Stimulated activated CD8-positive, alpha-beta memory T cell treated with anti-CD3 and anti-CD28 coated beads, Interleukin-12 subunit alpha, Interleukin-12 subunit beta, amount 100 ng/mL, for 24 hours (primary cell): ENCODE results near the gene LCE3B.
"Not testable (repeated sequence)": the region's sequence is repeated elsewhere in the genome, so short reads cannot be mapped to it uniquely, and the experiment has no call there.

Experiments used
- DNase-seq: peaks from one replicate; pipeline ENCODE4 v3.0.0-alpha.2; 2020; ENCODE audit errors: extremely low read depth

The LCE3B gene, protein sequence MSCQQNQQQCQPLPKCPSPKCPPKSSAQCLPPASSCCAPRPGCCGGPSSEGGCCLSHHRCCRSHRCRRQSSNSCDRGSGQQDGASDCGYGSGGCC

DNA sequence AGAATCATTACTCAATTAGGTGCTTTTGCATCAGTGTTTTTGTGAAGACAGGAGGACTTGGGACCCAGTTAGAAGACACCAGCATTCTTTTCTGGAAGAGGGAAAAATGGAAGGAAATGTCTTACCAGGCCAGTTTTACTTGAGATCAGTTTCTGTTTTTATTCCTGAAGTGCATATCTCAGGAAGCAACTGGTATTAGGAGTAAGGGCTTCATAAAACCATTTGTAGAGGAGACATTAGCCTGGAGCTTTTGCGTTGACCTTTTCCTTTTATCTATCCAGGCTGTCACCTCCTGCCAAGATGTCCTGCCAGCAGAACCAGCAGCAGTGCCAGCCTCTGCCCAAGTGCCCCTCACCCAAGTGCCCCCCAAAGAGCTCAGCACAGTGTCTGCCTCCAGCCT, at the start of gene LCE3B:
Gene LCE3B (plus strand): TSS at position 301 of the 400 bp plus-strand sequence. CDS start 0 bp downstream, at position 301.
- DNase-seq, result no peak

DNA sequence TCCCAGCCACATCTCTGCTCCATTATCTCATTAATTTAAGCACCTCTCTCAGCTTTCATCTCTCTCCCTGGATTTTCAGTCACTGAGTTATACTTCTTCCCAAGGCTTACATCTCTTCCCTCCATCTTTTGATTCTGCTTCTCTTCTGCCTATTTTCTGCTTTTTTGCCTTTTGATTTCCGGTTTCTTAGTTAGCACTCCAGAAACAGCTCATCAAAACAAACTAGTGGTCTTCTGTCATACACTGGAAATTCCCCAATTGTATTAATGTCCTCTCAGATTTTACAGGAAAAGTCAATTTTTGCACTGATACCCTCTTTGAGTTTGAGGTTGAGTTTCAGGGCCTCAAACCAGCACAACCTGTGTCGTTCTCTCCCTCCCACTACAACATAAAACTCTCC, 48.5 kb upstream of the LCE3B start:
- DNase-seq, result no peak

DNA sequence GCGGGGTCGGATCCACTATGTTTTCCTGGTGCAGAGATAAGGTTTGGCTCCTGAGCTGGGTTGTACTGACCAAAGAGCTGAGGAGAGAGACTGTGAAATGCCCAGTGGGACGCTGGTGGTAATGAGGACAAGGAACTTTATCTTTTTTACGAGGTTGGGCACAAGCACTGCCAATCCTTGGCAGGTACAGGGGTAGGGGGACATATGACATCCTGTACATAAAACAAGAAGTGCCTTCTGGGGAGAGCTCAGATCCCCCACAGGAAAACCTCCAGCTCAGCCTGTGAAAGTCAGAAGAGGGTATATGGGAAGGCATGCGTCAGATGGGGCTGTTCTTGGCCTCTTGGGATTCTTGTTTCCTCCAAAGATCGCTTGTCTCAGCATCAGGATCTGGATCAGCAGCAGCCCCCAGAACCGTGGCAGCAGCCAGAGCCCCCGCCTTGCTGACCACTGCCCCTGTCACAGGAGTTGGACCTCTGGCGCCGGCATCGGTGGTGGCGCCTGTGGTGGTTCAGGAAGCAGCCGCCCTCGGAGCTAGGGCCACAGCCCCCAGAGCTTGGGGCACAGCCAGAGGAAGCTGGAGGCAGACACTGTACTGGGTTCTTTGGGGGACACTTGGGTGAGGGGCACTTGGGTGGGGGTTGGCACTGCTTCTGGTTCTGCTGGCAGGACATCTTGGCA, 47.9 kb upstream of the LCE3B start:
- no peak for DNase-seq

DNA sequence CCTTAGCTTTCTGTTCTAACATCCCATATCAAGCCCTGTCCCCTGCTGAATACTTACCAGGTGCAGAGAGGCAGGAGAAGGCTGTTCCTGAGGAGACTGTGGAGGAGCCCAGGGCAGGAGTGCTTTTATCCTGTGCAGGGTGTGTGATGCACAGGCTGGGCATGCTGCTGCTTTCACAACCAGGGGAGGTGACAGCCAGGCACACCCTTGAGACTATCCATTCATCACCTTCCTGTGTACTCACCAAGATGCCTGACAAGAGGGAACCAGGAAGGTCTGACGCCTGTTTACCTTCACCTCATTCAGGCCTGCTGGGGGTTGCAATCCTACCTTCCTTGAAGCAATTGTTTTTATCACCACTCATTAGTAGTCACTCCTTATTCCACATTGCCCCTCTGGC, 46.9 kb upstream of the LCE3B start, which contains the start of gene LCE3E:
Gene LCE3E (minus strand): TSS at position 100 of the 400 bp plus-strand sequence. CDS start 572 bp downstream, outside the sequence.
- DNase-seq, result no peak

DNA sequence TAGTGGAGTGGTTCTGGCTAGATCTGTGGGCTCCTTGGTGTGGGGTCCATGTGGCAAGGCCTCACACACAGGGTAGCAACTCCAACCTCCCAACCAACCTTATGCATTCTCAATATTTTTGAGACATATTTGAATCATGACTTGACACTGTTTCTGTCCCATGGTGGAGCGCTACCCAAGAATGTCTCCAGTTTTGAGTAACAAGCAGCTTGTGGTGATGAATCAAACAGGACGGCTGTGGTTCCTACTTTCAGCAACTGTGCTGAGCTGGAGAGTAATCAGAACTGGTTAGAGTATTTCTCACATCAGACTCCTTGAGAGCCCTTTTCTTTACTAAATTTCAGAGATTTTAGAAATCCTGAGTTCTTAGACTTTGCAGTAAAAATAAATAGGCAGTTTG, 36.4 kb upstream of the LCE3B start:
- DNase-seq, result no peak

DNA sequence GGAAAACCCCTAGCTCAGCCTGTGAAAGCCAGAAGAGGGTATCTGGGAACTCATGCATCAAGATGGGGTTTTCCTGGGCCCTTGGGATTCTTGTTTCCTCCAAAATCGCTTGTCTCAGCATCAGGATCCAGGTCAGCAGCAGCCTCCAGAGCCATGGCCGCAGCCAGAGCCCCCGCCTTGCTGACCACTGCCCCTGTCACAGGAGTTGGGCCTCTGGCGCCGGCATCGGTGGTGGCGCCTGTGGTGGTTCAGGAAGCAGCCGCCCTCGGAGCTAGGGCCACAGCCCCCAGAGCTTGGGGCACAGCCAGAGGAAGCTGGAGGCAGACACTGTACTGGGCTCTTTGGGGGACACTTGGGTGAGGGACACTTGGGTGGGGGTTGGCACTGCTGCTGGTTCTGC, 34.1 kb upstream of the LCE3B start:
- DNase-seq, result not testable (repeated sequence)

DNA sequence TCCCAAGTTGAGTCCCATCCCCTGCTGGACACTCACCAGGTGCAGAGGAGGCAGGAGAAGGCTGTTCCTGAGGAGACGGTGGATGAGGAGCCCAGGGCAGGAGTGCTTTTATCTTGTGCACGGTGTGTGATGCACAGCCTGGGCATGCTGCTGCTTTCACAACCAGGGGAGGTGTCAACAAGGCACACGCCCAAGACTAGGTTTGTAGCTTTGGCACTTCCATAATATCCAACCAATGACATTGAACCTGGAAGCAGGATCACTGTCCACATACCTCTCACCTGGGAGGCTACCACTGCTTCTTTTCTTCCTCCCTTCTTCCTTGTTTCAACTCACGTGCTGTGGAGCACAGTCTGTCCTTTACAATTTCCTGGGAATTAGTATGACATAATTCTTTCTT, 33.2 kb upstream of the LCE3B start, which contains the start of gene LCE3D:
Gene LCE3D (minus strand): TSS at position 84 of the 400 bp plus-strand sequence. CDS start 580 bp downstream, outside the sequence.
- DNase-seq, result no peak

DNA sequence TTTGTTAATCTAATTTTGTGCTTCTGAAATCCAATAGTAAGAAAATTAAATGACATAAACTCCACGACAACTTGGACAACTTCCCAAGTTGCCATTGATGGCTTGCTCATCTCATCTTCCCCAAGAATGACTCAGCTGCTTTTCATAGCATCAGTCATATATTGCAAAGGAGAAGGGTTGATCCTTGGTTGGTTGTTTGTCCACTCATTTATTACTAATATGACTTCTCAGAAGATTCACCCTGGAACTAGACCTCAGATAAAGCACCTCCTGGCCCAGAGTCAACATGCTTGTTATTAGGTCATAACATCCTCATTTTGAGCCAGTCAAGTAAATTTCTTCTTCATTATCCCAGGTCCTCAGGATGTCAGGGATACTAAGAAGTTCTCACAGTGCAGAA, 31.0 kb upstream of the LCE3B start:
- DNase-seq, result no peak

DNA sequence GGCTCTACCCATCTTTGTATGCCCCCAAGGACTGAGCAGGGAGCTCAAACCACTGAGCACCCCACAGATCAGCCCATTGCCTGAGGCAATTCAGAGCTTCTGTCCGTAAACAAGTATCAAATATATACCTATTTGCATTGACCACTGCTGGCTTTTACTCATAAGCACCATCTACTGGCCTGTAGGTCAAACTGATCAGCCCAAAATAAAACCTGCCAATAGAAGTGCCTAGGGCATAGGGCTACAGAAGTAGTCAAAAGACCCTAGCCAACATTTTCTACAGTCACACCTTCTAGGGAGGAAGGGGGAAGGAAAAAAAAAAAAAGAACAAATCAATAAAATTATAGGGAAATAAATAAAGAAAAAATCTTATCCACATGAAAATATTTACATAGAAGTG, 28.0 kb upstream of the LCE3B start:
- DNase-seq, result no peak

DNA sequence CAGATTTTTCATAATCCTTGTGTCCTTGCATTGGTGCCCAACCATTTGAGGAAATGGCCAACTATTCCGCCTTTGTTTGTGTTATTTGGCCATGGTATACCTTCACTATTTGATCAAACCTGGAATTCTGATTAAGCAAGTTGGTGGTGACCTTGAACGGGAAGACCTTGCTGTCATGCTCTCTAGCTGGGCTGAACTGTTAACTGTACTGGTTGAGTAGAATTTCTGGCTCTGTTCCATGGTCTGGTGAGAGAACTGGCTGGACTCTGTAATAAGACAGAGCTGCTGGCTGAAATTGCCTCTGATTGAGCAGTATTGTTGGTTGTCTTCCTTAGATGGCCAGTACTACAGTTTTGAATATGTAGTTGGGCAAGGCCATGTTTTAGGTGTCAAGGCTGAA, 16.6 kb upstream of the LCE3B start:
- no peak for DNase-seq

DNA sequence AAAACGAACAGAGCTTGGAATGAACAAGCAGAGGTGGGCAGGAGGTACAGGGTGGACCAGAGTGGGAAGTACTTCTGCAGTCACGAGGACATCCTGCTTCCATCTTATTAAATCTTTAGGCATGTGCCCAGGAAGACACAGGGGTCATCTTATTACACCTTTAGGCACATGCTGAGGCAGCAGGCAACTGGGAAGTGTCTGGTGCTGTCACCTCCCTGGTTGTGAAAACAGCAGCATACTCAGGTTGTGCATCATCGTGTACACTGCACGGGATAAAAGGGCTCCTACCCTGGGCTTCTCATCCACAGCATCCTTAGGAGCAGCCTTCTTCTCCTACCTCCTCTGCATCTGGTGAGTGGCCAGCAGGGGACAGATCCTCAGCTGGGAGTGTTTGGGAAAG, 13.7 kb upstream of the LCE3B start, which contains the start of gene LCE3C:
Gene LCE3C (plus strand): TSS at position 301 of the 400 bp plus-strand sequence. CDS start 498 bp downstream, outside the sequence.
- no peak for DNase-seq

DNA sequence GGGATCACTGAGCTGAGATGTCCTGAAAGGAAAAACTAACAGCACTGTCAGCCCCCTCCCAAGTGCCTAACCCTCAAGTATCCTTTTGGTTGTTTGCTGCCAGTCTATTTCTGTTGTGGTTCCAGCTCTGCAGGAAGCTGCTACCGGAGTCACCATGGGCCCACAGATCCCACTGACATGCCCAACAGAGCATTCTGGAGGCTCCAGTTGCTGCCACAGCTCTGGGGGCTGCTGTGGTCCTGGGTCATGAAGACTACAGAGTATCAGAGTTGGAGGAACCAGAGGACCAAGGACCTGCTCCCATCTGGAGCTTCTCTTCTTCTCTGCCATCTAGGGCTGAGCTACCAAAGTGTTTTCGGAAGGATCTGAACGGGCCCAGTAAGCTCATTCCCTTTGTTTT, 8.4 kb downstream of the LCE3B start:
- DNase-seq, result no peak

DNA sequence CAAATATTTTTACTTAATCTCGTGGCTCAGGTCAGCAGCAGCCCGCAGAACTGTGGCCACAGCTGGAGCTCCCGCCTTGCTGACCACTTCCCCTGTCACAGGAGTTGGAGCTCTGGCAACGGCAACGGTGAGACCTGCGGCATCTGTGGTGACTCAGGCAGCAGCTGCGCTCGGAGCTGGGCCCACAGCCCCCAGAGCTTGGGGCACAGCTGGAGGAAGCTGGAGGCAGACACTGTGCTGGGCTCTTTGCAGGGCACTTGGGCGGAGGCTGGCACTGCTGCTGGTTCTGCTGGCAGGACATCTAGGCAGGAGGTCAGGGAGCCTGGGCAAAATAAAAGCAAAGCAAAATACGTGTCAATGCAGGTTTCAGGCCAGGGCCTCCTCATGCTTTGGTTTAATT, 9.2 kb downstream of the LCE3B start, which contains the start of gene LCE3A:
Gene LCE3A (minus strand): TSS at position 301 of the 400 bp plus-strand sequence. CDS start 0 bp downstream, at position 301.
- DNase-seq, result no peak

DNA sequence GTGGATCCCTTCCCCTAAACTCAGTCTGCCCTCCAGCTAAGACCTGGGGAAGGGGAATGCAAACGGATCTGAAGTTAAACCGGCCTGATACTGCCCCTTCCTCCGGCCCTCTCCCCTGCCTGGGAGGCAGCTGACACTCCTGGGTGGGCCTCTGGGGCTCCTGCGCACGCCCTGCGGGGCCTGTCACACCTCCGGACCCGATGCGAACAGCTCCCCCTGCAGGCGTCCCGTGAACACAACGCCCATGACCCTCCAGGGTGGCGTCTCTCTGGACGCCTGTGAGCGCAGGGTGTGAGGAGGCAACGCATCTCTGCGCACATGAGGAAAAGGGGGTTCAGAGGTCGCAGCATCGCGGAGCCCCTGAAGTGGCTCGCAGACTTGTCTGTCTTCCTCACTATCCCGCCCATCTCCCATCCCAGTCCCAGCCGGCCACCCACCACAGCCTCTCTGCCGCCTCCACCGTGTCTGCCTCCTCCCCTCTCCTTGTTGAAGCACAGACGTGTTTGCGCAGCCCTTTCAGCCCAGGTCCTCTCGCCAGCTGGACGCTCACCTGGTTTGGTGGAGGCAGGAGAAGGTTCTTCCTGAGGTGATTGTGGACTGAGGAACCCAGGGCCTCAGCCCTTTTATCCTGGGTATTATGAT, 9.7 kb downstream of the LCE3B start:
- no peak for DNase-seq

DNA sequence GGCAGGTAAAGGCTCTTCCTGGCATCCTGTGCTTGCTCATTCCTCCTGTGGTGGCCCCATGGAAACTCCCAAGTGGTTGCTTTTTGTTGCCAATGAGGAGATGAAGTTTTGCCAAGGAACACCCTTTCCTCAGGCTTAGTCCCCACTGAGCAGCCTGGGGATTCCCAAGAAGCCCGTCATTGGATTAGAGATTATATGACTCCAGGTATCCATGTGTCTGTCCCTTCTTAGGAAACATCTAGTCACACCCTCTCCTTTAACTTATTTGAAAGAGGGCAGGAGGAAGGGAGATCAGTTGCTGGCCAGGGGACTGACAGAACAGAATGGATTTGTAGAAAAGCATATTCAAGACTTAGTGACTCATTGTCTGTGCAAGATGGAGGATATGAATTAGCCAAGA, 13.1 kb downstream of the LCE3B start:
- DNase-seq, result no peak

DNA sequence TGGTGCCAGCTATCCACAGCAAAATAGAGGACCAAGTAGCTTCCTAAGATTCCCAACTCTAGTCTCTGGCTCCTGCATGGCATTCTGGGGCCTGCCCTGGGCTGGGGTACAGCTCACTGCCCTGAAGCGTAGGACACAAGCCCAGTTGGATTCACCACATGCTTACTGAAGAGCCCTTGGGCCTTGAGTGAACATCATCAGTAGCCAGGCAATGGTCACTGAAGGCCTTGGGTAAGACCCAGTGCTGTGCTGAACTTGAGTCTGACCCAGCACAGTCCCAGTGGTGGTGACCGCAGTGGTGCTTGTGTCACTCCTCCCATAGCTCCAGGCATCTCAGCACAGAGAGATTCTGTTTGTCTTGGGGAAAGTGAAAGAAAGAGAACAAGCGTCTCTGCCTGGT, 17.0 kb downstream of the LCE3B start:
- DNase-seq, result no peak

DNA sequence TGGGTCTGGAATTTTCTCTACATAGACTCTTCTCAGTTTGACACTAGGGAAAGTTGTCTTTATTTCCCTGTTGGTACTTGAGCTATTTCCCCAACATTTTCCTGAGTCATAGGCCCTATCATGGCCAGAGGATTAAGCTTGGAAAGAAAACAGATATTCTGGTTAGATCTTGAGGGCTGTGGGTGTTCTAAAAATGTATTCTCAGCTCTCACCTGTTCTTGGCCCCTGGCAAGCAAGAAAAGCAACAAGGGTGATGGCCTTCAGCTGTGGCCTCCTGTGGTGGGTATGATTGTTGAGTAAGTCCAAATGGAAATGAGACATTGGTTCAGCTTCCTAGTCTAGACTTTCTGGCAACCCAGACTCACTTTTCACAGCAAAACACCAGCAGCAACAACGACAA, 26.7 kb downstream of the LCE3B start:
- DNase-seq, result no peak

DNA sequence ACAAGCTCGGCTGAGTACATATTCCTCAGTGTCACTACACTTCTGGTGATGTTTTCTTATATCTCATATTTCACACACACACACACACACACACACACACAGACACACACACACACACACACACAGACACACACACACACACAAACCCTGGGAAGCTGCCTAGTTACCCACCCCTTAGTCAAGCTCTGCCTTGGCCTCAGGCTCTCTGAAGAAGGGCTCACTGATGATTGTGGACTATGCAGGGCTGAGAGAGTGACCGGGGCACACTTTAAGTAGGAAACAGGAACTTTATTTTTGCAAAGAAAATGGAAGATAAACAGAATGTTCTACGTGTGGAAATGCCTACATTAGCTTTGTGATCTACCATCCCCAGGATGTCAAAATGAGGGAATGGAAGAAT, 30.3 kb downstream of the LCE3B start:
- no peak for DNase-seq

DNA sequence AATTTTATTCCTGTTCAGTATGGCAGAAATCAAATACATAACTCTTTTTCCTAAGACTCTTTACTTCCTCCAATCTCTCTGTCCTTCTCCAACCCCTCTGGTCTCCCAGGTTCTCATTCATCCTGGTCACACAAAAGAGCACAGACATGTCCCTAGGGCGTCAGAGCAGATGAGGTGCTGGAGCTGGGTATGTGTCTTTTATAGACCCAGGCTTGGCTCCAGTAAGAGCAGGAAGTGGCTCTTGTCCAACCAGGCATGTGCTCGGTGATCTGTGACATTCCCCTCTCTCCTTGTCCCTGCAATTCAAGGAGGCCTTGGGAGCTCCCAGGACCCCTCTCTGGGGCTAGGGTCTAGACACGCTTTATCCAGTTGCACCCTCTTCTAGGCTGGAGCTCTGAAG, 31.5 kb downstream of the LCE3B start:
- DNase-seq, result no peak

DNA sequence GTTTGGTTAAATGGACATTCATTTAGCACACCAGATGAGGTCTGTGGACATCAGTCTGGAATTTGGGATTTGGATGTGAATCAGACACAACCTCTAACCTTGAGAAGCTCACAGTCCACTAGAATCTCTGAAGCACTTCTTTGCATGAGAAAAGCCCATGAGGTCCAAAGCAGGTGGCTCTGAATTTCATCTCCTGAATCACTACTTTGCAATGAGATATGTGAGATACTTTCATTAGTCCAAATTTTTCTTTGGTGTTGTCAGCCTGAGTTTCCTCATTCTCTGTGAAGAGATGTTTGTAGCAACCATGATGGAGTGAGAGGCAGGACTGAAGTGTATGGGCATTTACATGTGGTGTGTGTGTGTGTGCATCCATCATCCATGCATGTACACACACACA, 33.0 kb downstream of the LCE3B start:
- DNase-seq, result no peak

DNA sequence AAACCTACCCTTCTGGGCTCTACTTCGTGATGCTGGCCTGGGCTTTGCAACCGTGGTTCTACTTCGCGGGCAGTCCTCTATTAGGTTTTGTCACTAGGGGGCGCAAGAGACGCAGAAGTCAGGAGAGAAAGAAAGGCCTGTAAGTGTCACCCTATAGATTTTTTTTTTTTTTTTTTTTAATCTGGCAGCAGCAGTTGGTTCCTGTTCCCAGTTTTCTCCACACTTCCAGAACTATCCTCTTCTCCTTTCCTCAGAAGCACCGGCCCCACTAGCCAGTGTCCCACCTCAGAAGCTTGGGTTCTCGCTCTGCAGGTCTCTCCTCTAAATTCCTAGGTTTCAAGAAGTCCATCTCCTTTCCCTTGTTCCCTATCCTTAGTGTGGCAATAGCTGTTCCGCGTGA, 40.5 kb downstream of the LCE3B start:
- no peak for DNase-seq

DNA sequence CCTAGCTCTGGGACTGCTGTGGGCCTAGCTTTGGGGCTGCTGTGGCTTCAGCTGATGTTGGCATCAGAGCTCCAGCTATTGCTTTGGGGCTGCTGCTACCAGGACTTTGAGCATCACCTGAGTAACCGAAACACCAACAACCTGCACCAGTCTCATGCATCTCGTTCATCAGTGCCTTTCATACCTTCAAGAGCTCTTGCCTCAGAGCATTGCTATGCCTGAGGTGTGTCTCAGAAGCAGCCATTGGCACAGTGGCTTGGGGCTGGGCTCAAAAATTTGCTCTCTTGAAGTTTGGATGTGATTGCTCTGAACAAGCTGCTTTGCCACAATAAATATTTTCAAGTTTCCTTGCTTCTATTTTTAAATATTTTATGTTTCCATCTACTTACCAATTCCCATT, 42.8 kb downstream of the LCE3B start:
- no peak for DNase-seq

DNA sequence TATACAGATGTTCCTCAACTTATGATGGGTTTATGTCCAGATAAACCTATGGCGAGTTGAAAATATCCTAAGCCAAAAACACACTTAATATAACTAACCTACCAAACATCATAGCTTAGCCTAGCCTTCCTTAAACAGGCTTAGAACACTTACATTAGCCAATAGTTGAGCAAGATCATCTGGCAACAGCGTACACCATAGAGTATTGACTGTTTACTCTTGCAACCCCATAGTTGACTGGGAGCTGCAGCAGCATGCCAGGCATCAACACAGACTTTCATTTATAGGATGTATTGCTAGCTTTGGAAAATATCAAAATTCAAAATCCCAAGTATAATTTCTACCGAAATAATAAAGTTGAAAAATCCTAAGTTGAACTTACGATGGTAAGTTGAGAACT, 44.1 kb downstream of the LCE3B start:
- no peak for DNase-seq
